Measurements from ENCODE around the gene KCNK15. TPM values are rescaled to one million over a fixed set of nuclear protein-coding genes. Genes with fewer than 3 reads are reported as not detected.

The KCNK15 gene
- polyA plus RNA-seq, 2 donors: 0.12 to 0.76 TPM

DNA sequence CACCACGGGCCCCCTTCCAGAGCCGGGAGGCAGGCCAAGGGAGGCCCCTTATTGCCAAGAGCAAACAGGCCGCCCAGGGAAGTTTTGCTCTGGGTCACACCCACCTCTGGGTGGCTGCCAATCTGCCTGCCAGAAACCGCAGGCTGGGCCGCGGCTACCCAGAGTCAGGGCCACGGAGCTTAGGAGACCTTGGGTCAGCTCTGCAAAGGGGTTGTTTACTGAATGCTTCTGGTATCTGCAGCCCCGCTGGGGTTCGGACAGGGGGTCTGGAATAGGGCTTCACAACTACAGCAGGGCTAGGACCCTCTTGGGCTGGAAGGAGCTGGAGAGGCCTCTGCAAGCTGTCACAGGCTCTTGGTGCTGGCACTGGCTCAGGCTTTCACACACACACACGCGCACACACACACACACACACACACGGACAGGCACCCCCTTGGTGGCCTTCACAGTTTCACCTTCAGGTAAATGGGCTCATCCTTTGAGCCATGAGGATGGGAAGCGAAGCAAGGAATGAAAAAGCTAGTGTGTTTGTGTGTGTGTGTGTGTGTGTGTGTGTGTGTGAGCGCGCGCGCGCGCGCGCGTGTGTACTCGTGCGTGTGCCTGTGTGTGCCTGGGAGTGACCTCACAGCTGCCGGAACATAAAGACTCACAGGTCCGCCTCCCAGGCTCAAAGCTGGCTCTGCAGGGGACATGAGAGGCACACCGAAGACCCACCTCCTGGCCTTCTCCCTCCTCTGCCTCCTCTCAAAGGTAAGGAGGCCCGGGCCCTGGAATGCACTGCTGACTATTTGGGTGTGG lies 30.8 kb upstream of the KCNK15 start, which contains the start of gene CCN5:
Gene CCN5, plus strand, starts transcription at position 669 of the 798 bp plus-strand sequence. Its CDS starts 22 bp downstream, at position 691.
- Histone ChIP-seq H3K4me1 (ENCODE audit: control insufficient read depth in 2 of 2, insufficient read depth in 2 of 2, low read length in 1 of 2) (peaks cover 5 to 37% of the 10 kb centered on the region in 2 donors), H3K36me3 (ENCODE audit: control insufficient read depth in 2 of 2, insufficient read depth in 2 of 2, low read length in 1 of 2) (no peaks in the 10 kb centered on the region), H3K27me3 (ENCODE audit: control insufficient read depth in 1 of 2, insufficient read depth in 2 of 2, low read length in 2 of 2) (no peaks in the 10 kb centered on the region), H3K4me3 (ENCODE audit: low read depth in 1 of 2, low read length in 2 of 2) (peak within 1 kb of the TSS in 1 of 2 donors; percentile 34), H3K27ac (ENCODE audit: low read depth in 2 of 2, low read length in 1 of 2) (peak within 1 kb of the TSS; percentile 65 to 85), H3K9me3 (ENCODE audit: control insufficient read depth in 2 of 2, insufficient read depth in 1 of 2, low read depth in 1 of 2, low read length in 1 of 2) (no peaks in the 10 kb centered on the region)
- WGBS, 2 donors: 30 to 32% methylated on average over 27 to 28 of the region's 28 CpGs

GRCh38 chr20:44715499-44716308 lies 30.0 kb upstream of the KCNK15 start:
- Histone ChIP-seq H3K27me3 (ENCODE audit: control insufficient read depth in 1 of 2, insufficient read depth in 2 of 2, low read length in 2 of 2) (no peaks in the 10 kb centered on the region), H3K9me3 (ENCODE audit: control insufficient read depth in 2 of 2, insufficient read depth in 1 of 2, low read depth in 1 of 2, low read length in 1 of 2) (no peaks in the 10 kb centered on the region), H3K4me3 (ENCODE audit: low read depth in 1 of 2, low read length in 2 of 2) (peak overlapping the region in 1 of 2 donors; percentile 26), H3K27ac (ENCODE audit: low read depth in 2 of 2, low read length in 1 of 2) (peak overlapping the region; percentile 53 to 85), H3K36me3 (ENCODE audit: control insufficient read depth in 2 of 2, insufficient read depth in 2 of 2, low read length in 1 of 2) (no peaks in the 10 kb centered on the region), H3K4me1 (ENCODE audit: control insufficient read depth in 2 of 2, insufficient read depth in 2 of 2, low read length in 1 of 2) (peaks cover 5 to 39% of the 10 kb centered on the region in 2 donors)
- WGBS, 2 donors: 65 to 74% methylated on average over 5 of the region's 5 CpGs

DNA sequence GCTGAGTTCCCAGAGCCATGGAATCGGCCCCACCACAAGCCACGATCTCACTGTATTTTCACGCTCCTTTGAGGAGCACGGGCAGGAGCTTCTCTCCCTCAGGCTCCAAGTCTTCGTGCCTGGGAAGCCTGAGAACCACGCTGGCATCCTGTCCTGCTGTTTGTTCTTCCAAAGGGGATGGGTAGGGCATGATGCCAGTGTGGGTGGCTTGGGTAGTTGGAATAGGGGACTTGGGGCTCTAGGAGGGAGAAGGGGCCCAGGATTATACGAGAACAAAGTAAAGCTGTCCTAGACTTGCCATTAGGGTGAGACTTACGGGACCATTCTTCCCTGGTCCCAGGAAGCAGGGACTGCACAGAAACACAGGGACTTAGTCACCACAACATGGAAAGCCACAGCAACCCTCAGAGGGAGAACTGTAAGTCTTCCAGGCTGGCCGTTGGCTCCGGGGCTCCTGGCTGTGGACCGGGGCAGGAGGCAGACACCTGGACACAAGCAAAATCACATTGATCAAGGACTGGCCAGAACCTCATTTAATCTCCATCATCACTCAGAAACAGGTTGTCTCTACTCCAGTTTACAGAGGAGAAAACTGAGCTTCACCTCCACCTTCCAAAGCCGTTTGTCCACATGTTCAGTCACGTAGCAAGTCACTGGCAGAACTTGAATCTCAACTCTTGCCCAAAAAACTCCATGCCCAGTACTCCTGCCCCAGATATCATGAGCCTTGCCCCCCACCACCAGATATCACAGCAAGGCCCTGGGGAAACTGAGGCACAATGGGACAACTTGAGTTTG lies 29.2 kb upstream of the KCNK15 start:
- no peaks in the 10 kb centered on the region for H3K27me3 ChIP-seq (ENCODE audit: control insufficient read depth in 1 of 2, insufficient read depth in 2 of 2, low read length in 2 of 2)
- peak overlapping the region; percentile 53 to 85 for H3K27ac ChIP-seq (ENCODE audit: low read depth in 2 of 2, low read length in 1 of 2)
- WGBS, 2 donors: 50 to 55% methylated on average over 13 of the region's 13 CpGs
- peaks cover 5 to 39% of the 10 kb centered on the region in 2 donors for H3K4me1 ChIP-seq (ENCODE audit: control insufficient read depth in 2 of 2, insufficient read depth in 2 of 2, low read length in 1 of 2)
- no peaks in the 10 kb centered on the region for H3K9me3 ChIP-seq (ENCODE audit: control insufficient read depth in 2 of 2, insufficient read depth in 1 of 2, low read depth in 1 of 2, low read length in 1 of 2)
- H3K36me3 ChIP-seq (ENCODE audit: control insufficient read depth in 2 of 2, insufficient read depth in 2 of 2, low read length in 1 of 2): no peaks in the 10 kb centered on the region
- no peak overlapping the region for H3K4me3 ChIP-seq (ENCODE audit: low read depth in 1 of 2, low read length in 2 of 2)

GRCh38 chr20:44717986-44718385 lies 27.7 kb upstream of the KCNK15 start:
- Histone ChIP-seq H3K9me3 (ENCODE audit: control insufficient read depth in 2 of 2, insufficient read depth in 1 of 2, low read depth in 1 of 2, low read length in 1 of 2) (no peaks in the 10 kb centered on the region), H3K27ac (ENCODE audit: low read depth in 2 of 2, low read length in 1 of 2) (peak overlapping the region in 1 of 2 donors; percentile 45), H3K4me3 (ENCODE audit: low read depth in 1 of 2, low read length in 2 of 2) (no peak overlapping the region), H3K27me3 (ENCODE audit: control insufficient read depth in 1 of 2, insufficient read depth in 2 of 2, low read length in 2 of 2) (no peaks in the 10 kb centered on the region), H3K4me1 (ENCODE audit: control insufficient read depth in 2 of 2, insufficient read depth in 2 of 2, low read length in 1 of 2) (peaks cover 5 to 39% of the 10 kb centered on the region in 2 donors), H3K36me3 (ENCODE audit: control insufficient read depth in 2 of 2, insufficient read depth in 2 of 2, low read length in 1 of 2) (no peaks in the 10 kb centered on the region)
- whole genome bisulfite sequencing, 2 donors: 60 to 64% methylated on average over 10 of the region's 10 CpGs

GRCh38 chr20:44719841-44720240 lies 25.8 kb upstream of the KCNK15 start:
- Histone ChIP-seq H3K36me3 (ENCODE audit: control insufficient read depth in 2 of 2, insufficient read depth in 2 of 2, low read length in 1 of 2) (no peaks in the 10 kb centered on the region), H3K9me3 (ENCODE audit: control insufficient read depth in 2 of 2, insufficient read depth in 1 of 2, low read depth in 1 of 2, low read length in 1 of 2) (no peaks in the 10 kb centered on the region), H3K4me3 (ENCODE audit: low read depth in 1 of 2, low read length in 2 of 2) (no peak overlapping the region), H3K4me1 (ENCODE audit: control insufficient read depth in 2 of 2, insufficient read depth in 2 of 2, low read length in 1 of 2) (peaks cover 0 to 30% of the 10 kb centered on the region in 2 donors), H3K27ac (ENCODE audit: low read depth in 2 of 2, low read length in 1 of 2) (peak overlapping the region; percentile 5 to 59), H3K27me3 (ENCODE audit: control insufficient read depth in 1 of 2, insufficient read depth in 2 of 2, low read length in 2 of 2) (no peaks in the 10 kb centered on the region)
- 89 to 90% methylated on average over 16 to 19 of the region's 19 CpGs for WGBS, 2 donors

DNA sequence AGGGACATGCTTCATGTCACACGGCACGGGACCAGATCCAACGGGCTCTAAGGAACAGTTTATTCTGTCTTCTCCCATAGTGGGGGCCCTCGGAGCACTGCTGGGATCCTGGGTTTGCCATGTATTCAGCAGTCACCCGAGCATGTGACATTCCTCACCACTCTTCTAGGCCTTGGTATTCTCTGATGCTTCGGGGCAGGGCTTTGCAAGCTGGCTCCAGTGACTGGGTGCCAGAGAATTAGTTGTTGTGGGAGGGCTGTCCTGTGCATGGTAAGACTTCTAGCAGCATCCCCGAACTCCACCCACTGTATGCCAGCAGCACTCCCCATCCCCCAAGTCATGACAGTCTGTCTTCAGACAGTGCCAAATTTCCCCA lies 25.1 kb upstream of the KCNK15 start:
- no peaks in the 10 kb centered on the region for H3K27me3 ChIP-seq (ENCODE audit: control insufficient read depth in 1 of 2, insufficient read depth in 2 of 2, low read length in 2 of 2)
- H3K36me3 ChIP-seq (ENCODE audit: control insufficient read depth in 2 of 2, insufficient read depth in 2 of 2, low read length in 1 of 2): no peaks in the 10 kb centered on the region
- H3K4me3 ChIP-seq (ENCODE audit: low read depth in 1 of 2, low read length in 2 of 2): no peak overlapping the region
- 42 to 49% methylated on average over 7 of the region's 7 CpGs for WGBS, 2 donors
- no peaks in the 10 kb centered on the region for H3K9me3 ChIP-seq (ENCODE audit: control insufficient read depth in 2 of 2, insufficient read depth in 1 of 2, low read depth in 1 of 2, low read length in 1 of 2)
- H3K27ac ChIP-seq (ENCODE audit: low read depth in 2 of 2, low read length in 1 of 2): peak overlapping the region; percentile 5 to 62
- peaks cover 0 to 24% of the 10 kb centered on the region in 2 donors for H3K4me1 ChIP-seq (ENCODE audit: control insufficient read depth in 2 of 2, insufficient read depth in 2 of 2, low read length in 1 of 2)

- H3K4me3 ChIP-seq (ENCODE audit: low read depth in 1 of 2, low read length in 2 of 2): no peak overlapping the region
- H3K27ac ChIP-seq (ENCODE audit: low read depth in 2 of 2, low read length in 1 of 2): peak overlapping the region in 1 of 2 donors; percentile 62
- no peaks in the 10 kb centered on the region for H3K27me3 ChIP-seq (ENCODE audit: control insufficient read depth in 1 of 2, insufficient read depth in 2 of 2, low read length in 2 of 2)
- no peaks in the 10 kb centered on the region for H3K9me3 ChIP-seq (ENCODE audit: control insufficient read depth in 2 of 2, insufficient read depth in 1 of 2, low read depth in 1 of 2, low read length in 1 of 2)
- 35 to 41% methylated on average over 10 to 11 of the region's 11 CpGs for WGBS, 2 donors
- H3K36me3 ChIP-seq (ENCODE audit: control insufficient read depth in 2 of 2, insufficient read depth in 2 of 2, low read length in 1 of 2): no peaks in the 10 kb centered on the region
- peaks cover 0 to 18% of the 10 kb centered on the region in 2 donors for H3K4me1 ChIP-seq (ENCODE audit: control insufficient read depth in 2 of 2, insufficient read depth in 2 of 2, low read length in 1 of 2)
Measured at GRCh38 chr20:44720997-44721784, 24.5 kb upstream of the KCNK15 start.

DNA sequence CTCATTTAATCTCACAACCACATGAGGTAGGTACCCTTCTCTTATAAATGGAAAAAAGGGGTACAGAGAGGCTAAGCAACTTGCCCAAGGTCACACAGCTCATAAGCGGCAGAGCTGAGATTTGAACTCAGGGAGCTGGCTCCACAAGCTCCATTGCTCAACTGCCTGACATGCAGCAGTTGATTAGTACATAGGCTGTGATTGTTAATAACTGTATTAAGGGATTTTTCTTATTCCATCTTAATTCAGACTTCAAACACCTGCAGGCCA lies 23.9 kb upstream of the KCNK15 start:
- WGBS, 2 donors: 87 to 96% methylated on average over 1 of the region's 1 CpG
- peaks cover 0 to 13% of the 10 kb centered on the region in 2 donors for H3K4me1 ChIP-seq (ENCODE audit: control insufficient read depth in 2 of 2, insufficient read depth in 2 of 2, low read length in 1 of 2)
- no peaks in the 10 kb centered on the region for H3K36me3 ChIP-seq (ENCODE audit: control insufficient read depth in 2 of 2, insufficient read depth in 2 of 2, low read length in 1 of 2)
- no peak overlapping the region for H3K4me3 ChIP-seq (ENCODE audit: low read depth in 1 of 2, low read length in 2 of 2)
- no peaks in the 10 kb centered on the region for H3K9me3 ChIP-seq (ENCODE audit: control insufficient read depth in 2 of 2, insufficient read depth in 1 of 2, low read depth in 1 of 2, low read length in 1 of 2)
- no peak overlapping the region for H3K27ac ChIP-seq (ENCODE audit: low read depth in 2 of 2, low read length in 1 of 2)
- H3K27me3 ChIP-seq (ENCODE audit: control insufficient read depth in 1 of 2, insufficient read depth in 2 of 2, low read length in 2 of 2): no peaks in the 10 kb centered on the region

- Histone ChIP-seq H3K36me3 (ENCODE audit: control insufficient read depth in 2 of 2, insufficient read depth in 2 of 2, low read length in 1 of 2) (no peaks in the 10 kb centered on the region), H3K4me1 (ENCODE audit: control insufficient read depth in 2 of 2, insufficient read depth in 2 of 2, low read length in 1 of 2) (peaks cover 0 to 6% of the 10 kb centered on the region in 2 donors), H3K27ac (ENCODE audit: low read depth in 2 of 2, low read length in 1 of 2) (no peak overlapping the region), H3K4me3 (ENCODE audit: low read depth in 1 of 2, low read length in 2 of 2) (no peak overlapping the region), H3K9me3 (ENCODE audit: control insufficient read depth in 2 of 2, insufficient read depth in 1 of 2, low read depth in 1 of 2, low read length in 1 of 2) (no peaks in the 10 kb centered on the region), H3K27me3 (ENCODE audit: control insufficient read depth in 1 of 2, insufficient read depth in 2 of 2, low read length in 2 of 2) (no peaks in the 10 kb centered on the region)
- WGBS, 2 donors: 84 to 88% methylated on average over 2 of the region's 2 CpGs
Measured at GRCh38 chr20:44722990-44723389, 22.7 kb upstream of the KCNK15 start.
